ENCODE data around the gene GPATCH4.
"Not testable (repeated sequence)": the region's sequence is repeated elsewhere in the genome, so short reads cannot be mapped to it uniquely, and the experiment has no call there.

GPATCH4 gene

GRCh38 chr1:156640842-156641706 is 39.8 kb upstream of the GPATCH4 start:
- no peak overlapping the region for H3K4me3 ChIP-seq
- no peak overlapping the region for H3K27ac ChIP-seq
- TF ChIP-seq, protein P1, sequence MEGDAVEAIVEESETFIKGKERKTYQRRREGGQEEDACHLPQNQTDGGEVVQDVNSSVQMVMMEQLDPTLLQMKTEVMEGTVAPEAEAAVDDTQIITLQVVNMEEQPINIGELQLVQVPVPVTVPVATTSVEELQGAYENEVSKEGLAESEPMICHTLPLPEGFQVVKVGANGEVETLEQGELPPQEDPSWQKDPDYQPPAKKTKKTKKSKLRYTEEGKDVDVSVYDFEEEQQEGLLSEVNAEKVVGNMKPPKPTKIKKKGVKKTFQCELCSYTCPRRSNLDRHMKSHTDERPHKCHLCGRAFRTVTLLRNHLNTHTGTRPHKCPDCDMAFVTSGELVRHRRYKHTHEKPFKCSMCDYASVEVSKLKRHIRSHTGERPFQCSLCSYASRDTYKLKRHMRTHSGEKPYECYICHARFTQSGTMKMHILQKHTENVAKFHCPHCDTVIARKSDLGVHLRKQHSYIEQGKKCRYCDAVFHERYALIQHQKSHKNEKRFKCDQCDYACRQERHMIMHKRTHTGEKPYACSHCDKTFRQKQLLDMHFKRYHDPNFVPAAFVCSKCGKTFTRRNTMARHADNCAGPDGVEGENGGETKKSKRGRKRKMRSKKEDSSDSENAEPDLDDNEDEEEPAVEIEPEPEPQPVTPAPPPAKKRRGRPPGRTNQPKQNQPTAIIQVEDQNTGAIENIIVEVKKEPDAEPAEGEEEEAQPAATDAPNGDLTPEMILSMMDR (IDR thresholded peaks at IDR 0.05): no peak
- no peak for DNase-seq (ENCODE audit: low spot score)

DNA sequence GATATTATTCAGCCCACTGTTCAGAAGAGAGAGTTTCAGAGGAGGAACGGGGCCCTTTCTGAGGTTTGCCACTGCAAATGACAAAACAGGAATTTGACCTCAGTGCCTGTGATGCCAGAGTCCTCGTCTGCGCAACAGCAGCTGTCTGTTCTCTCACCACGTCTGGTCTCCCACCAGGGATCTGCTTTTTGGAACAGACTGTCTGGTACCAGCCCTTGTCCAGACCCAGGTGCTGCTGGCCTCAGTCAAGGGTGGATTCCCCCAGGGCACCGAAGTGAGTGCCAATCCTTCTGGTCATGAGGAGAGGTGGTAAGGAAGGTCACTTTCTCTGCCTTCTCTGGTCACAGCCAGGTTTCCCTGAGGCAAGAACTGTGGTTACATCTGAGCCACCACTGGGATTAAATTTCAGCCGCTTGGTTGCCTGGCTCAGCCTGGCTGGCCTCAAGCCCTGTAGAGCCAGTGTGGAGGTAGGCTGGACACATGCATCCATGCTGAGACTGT is 38.4 kb upstream of the GPATCH4 start:
- Histone ChIP-seq H3K27ac (no peak overlapping the region), H3K4me3 (no peak overlapping the region)
- no peak for DNase-seq (ENCODE audit: low spot score)
- TF ChIP-seq, protein P1 (IDR thresholded peaks at IDR 0.05): no peak

GRCh38 chr1:156638189-156638985 is 37.1 kb upstream of the GPATCH4 start:
- H3K4me3 ChIP-seq: no peak overlapping the region
- TF ChIP-seq, protein P1 (IDR thresholded peaks at IDR 0.05): no peak
- H3K27ac ChIP-seq: no peak overlapping the region
- no peak for DNase-seq (ENCODE audit: low spot score)

GRCh38 chr1:156632355-156632754 is 31.1 kb upstream of the GPATCH4 start:
- no peak overlapping the region for H3K4me3 ChIP-seq
- no peak for DNase-seq (ENCODE audit: low spot score)
- H3K27ac ChIP-seq: no peak overlapping the region
- TF ChIP-seq, protein P1 (IDR thresholded peaks at IDR 0.05): no peak

GRCh38 chr1:156631152-156631551 is 29.9 kb upstream of the GPATCH4 start:
- H3K4me3 ChIP-seq; H3K27ac ChIP-seq; DNase-seq (ENCODE audit: low spot score): not testable (repeated sequence)

GRCh38 chr1:156629823-156630449 is 28.7 kb upstream of the GPATCH4 start:
- no peak for DNase-seq (ENCODE audit: low spot score)
- TF ChIP-seq, protein P1 (IDR thresholded peaks at IDR 0.05): no peak
- no peak overlapping the region for H3K4me3 ChIP-seq
- H3K27ac ChIP-seq: no peak overlapping the region

DNA sequence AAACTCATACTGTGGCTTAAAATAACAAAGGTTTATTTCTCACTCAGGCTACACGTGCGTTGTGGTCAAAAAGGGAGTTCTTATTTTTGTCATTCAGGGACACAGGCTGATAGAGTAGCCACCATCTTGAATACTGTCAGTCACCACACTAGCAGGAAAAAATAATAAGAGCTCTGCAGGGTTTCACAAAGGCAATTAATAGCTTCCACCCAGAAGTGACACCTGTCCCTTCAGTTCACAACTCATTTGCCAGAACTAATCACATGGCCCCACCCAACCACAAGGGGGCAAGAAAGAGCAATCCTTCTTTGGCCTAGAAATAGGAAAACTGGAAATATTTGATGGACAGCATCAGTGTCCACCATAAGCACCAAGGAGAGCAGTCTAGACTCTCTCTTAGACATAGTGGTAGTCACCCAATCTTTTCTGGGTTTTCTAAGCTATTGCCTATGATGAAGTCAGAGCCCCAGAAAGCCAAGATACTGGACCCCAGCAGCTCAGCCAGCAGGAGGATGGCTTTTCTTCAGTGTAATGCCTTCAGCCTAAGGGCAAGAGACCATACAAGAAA is 26.1 kb upstream of the GPATCH4 start:
- TF ChIP-seq, protein P1 (IDR thresholded peaks at IDR 0.05): peak; percentile 36
- no peak for DNase-seq (ENCODE audit: low spot score)
- H3K27ac ChIP-seq: no peak overlapping the region
- no peak overlapping the region for H3K4me3 ChIP-seq
